NCI-H2196 treated with DMSO at 0.1 percent for 48 hours (cell line): ENCODE measurements around the gene GALK2.
"Not testable (repeated sequence)": the region's sequence is repeated elsewhere in the genome, so short reads cannot be mapped to it uniquely, and the experiment has no call there.

ENCODE experiments used
- DNase-seq: peaks from one replicate; lab custom pipeline; 2025; ENCODE audit not compliant: unreplicated experiment; lab: John Stamatoyannopoulos, UW

The GALK2 gene

DNA sequence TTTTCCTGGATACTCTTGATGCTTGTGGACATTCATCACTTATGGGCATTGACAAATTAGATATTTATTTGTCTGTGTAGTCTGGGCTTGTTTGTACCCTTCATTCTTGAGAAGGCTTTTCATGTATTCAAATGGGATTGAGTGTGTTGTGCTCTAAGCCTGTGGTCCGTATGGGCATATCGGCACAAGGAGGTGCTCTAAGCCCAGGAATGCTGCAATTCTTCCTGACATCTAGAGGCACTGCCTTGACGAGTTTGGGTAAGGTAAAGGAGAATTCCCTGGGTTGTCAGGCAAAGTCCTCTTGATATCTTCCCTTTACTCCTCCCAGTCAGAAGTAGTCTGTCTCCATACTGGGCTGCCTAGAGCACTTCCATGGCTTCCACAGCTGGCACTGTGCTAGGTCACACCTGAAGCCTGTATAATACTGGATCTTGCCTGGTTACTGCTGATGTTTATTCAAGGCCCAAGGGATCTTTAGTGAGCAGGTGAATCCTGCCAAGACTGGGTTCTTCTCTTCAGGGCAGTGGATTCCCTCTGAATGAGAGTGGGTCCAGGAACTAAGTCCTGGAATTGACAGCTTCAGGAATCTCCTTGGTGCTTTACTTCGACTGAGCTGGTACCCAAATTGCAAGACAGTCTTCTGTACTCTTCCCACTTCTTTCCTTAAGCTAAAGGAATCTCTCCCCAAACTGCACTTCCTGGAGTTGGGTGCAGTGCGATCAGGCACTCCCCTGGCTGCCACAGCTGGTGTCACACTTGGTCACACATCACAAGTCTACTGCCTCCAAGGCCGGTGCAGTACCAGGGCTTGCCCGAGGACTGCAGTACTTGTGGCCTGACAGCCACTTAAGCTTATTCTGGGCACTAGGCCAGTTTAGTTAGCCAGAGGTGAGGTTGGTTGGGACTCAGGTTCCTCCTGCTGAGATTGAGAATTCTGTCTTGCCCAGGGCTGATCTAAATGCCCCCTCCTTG, 46.0 kb downstream of the GALK2 start:
- DNase-seq: peak; percentile 27

DNA sequence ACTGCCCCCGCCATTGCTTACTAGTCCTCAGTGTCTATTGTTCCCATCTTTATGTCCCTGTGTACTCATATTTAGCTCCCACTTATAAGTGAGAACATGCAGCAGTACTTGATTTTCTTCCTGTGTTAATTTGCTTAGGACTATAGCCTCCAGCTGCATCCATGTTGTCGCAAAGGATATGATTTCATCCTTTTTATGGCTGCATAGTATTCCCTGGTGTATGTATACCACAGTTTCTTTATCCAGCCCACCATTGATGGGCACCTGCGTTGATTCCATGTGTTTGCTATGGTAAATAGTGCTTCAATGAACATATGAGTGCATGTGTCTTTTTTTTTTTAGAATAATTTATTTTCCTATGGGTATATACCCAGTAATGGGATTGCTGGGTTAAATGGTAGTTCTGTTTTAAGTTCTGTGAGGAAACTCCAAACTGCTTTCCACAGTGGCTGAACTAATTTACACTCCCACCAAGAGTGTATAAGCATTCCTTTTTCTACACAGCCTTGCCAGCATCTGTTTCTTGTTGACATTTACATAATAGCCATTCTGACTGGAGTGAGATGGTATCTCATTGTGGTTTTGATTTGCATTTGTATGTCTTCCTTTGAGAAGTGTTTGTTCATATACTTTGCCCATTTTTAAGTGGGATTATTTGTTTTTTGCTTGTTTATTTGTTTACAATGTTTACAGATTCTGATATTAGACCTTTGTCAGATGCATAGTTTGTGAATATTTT, 53.7 kb downstream of the GALK2 start:
- DNase-seq: no peak

DNA sequence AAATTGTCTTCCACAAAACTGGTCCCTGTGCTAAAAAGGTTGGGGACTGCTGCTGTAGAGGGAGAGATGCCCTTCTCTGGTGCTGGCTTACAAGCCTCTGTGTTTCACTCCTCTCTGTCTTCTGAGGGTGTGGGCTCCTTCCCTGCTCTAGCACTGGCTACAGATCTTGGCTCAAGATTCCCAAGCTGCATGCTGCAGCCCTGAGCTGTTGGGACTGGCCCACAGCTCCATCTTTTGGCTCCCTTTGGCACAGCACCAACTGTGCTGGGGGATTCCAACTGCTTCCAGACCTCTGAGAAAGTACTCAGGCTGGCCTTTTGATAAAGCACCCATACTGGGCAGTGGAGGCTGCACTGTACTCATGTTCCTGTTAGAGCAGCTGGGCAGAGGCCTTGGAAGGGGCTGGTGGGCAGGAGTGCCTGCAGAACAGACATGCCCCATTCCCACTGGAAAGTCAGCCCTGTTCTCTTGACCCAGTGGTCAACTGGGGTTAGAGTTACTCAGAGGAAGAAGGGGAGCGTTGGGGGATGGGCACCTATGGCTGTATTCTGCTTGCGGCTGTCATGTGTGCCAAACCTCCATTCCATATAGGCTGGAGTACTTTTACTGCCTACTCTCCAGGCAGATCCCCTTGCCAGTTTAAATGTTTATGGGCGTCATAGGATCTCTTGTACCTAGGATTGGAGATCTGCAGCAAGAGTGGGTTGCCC, 55.7 kb downstream of the GALK2 start:
- DNase-seq: no peak

DNA sequence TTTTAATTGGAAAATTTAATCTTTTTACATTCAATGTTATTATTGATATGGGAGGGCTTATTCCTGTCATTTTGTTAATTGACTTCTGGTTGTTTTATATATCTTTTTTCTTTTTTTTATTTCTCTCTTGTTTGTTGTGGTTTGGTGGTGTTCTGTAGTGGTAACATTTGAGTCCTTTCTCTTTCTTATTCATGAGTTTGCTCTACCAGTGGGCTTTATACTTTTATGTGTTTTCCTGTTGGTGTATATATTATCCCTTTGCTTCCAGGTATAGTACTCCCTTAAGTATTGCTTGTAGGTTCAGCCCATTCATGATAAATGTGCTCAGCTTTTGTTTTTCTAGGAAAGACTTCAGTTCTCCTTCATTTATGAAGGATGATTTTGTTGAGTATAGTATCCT, 57.6 kb downstream of the GALK2 start:
- DNase-seq: no peak

DNA sequence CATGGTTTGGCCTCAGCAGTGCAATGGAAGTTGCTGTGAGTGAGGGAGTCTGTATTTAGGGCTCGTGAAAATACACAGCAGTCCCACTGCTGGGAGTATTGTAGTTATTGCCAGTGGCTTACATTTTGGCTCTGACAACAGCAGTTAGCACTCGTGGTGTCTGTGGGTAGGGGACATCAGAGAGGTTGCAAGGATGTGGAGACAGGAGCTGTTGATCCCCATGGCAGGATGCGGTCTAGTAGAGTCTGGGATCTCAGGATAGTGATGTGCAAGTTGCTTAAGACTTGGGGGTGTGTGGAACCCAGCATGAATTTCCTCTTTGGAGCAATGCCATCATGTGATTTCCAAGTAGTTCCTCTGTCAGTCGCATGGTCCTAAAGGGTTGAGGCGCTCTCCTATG, 59.9 kb downstream of the GALK2 start:
- no peak for DNase-seq

DNA sequence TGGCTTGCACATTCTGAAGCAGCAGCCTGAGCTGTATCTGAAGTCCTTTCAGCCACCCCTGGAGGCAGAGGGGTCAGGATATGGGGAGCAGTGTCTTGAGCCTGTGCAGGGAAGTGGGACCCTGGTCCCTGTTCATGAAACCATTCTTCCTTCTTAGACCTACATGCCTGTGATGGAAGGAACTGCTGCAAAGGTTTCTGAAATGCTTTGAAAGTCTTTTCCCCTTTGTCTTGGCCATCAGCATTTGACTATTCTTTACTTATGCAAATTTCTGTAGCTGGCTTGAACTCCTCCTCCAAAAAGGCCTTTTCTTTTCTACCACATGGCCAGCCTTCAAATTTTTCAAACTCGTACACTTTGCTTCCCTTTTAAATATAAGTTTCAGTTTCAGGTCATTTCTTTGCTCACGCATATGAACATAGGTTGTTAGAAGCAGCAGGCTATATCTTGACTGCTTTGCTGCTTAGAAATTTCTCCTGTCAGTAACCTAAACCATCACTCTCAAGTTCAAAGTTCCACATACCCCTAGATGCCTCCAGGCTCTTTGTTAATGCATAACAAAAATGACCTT, 62.3 kb downstream of the GALK2 start:
- no peak for DNase-seq

DNA sequence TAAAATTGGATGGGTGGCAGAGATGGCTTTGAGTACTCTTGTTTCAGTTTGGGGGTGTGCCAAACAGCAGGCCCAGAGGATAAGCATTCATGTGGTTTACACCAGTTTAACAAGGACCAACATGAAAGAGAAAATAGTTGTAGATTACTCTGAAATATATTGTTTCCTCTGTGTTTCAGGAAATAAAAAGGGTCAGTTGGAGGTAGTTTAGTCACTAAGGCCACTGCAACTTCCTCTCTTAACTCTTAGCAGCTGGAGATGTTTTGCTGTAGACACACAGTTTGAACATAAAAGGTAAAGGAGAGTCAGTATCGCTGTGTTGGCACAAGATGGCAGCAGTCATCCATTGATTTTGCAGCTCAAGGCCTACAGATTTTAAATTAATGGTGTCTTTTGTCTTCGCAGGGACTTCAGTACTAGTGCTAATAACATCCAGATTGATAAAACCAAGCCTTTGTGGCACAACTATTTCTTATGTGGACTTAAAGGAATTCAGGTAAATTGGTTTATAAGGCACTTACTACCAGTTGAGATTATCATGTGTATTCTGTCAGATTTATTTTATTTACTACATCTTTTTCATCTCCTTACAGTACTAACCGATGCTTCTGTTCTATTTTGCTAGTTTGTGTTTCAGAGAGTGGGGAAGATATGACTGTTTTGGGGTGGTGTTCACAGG, 65.5 kb downstream of the GALK2 start:
- DNase-seq: peak; percentile 19

DNA sequence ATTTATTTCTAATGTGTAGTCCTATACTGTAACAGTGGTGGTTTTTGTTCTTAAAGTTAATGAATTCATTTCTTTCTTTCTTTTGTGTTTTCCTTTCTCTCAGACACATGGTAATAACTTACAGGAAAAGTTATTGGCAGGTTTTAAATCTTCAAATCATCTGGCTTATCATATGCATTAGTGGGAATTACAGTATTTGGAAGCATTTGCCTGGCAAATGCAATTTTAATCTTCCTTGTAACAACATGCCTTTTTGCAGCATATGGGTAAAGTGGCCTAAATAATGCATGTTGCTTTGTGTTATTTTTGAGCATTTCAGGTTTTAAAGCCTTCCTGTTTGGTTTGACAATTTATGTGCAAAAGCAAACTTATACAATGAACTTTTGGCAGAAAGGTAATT, 66.8 kb downstream of the GALK2 start:
- no peak for DNase-seq

DNA sequence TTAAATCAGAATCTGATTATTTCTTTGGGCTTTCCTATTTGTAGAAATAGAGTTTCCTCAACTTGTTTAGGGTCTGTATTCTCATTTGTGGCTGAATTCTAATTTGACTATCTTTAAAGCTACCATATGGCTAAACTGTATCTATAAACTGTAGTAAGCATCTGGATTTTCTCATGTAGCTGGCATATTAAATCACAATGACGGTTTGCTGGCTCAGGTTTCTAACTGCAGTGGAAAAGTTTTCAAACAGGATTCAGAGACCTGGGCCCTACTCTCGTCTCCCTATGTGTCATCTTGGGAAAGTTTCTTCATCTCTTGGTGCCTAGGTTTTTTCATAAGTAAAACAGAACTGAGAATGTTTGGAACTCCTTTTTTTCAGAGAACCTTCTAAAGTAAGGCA, 68.3 kb downstream of the GALK2 start:
- DNase-seq: no peak

DNA sequence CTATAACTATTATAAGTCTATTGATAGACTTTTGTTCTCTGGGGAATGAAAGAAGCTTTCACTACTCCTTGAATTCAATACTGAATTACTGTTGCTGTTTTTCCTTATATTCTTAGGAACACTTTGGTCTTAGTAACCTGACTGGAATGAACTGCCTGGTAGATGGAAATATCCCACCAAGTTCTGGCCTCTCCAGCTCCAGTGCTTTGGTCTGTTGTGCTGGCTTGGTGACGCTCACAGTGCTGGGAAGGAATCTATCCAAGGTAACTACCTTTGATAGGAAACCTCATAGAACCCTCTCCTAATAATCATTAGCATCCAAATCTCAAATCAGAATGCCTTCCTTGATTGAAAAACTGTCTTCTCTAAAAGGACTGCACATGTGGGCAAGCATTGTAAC, 69.1 kb downstream of the GALK2 start:
- no peak for DNase-seq

DNA sequence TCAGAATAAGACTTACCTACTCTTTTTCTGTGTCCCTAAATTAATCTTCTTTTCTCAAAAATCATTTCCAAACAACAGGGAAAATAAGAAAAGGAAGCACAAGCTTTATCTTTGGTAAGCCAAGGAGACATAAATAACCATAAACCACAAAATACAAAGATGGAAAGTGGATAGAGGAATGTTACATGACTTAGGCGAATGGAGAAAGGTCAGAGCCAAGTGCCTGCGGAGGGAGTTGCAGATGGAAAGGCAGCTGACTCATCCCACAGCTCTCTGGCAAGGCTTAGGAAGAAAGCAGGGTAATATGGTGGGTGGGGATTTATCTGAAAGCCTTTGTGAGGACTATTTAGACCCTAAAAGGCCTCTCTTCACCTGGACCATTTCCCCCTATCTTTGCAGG, 72.8 kb downstream of the GALK2 start:
- no peak for DNase-seq

DNA sequence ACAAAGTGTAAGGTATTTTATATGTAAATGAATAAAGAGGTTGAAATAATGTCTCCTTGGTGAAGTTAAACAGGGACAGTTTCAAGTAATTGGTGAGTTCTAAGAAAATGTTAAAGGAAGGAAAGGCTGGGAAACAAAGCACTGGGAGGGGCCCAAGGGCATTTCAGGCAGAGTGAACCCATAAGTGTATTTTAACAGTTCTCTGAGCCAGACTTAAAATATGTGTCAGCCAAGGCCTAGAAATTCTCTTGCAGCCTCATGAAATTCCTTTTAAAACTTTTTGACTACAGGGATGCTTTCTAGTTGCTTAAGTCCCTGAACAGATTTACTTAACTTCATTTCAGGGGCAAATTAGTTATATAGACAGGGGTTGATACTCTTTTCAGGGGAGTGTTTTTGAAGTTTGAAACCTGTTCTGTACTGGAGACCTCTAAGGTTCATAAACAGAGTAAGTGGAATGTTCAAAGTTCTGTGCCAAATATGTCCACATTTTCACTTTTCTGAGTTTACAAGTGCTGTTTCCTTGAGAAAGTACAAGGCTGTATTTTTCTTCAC, 77.6 kb downstream of the GALK2 start:
- DNase-seq: no peak

DNA sequence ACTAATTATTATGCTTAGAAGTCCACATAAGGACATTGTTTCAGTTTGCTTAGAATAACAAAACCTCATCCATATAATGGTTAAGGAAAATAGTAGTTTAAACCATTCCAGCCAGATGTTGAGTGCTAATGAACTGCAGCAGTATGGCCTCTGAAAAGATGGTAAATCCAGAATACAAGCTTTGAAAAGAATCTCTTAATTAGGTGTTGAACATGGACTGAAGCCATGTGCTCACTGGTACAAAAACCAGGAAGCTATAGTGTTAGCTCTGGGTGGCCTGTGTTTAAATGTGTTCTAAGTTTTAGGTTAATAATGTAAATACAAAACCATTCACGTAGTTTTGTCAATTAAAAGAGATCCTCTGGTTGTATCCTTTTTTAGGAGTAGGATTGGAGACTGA, 78.2 kb downstream of the GALK2 start:
- no peak for DNase-seq

DNA sequence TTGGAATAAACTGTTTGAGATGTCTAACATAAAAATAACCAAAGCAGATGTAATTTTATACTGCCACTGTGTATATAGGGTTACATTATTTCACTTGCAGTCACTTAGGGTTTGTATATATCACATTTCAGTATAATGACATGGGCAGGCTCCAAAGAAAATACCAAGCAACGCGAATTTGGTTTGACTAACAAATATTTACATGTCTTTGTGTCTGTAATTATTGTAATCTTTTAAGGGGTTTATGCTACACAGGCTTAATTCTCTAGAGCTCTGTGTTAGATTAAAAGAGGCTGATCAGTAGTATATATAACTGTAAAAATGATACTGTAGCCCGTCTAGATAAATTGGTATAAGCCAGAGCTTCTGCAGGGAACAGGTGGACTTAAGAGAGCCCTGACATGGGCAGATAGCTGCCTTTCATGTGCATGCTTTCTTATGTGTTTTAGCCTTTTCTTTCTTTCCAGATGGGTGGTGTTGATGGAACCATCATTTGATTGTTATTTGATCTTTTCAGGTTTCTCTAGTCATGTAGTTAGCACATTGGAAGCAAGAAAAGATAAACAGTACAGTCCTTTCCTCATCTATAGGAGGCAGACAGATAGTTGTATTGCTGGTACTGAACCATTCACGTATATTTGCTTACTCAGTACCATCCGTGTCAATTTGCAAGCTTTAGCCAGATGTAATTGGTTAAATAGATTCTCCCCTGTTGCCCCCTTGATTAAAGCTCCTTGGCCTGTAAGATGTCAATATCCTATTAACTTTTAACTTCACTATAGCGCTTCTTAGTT, 86.1 kb downstream of the GALK2 start:
- DNase-seq: peak; percentile 1

DNA sequence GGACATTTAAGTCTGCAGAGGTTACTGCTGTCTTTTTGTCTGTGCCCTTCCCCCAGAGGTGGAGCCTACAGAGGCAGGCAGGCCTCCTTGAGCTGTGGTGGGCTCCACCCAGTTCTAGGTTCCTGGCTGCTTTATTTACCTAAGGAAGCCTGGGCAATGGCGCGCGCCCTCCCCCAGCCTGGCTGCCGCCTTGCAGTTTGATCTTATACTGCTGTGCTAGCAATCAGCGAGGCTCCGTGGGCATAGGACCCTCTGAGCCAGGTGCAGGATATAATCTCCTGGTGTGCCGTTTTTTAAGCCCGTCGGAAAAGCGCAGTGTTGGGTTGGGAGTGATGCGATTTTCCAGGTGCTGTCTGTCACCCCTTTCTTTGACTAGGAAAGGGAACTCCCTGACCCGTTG, 95.1 kb downstream of the GALK2 start:
- not testable (repeated sequence) for DNase-seq

DNA sequence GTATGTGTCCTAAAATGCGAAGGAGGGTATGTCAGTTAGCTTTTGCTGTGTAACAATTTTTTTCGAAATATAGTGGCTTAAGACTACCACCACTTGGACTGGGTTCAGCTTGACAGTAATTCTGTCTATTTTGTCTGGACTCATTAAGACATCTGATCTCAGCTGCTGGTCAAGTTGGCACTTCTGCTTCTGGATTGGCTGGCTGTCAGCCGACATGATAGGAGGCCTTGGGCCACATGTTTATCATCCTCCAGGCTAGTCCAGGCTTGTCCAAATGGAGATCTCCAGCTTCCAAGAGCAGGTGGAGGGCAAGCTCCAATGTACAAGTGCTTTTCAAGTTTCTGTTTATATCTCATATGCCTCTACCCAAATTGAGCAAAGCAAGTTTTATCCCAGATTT, 95.9 kb downstream of the GALK2 start:
- peak; percentile 7 for DNase-seq

DNA sequence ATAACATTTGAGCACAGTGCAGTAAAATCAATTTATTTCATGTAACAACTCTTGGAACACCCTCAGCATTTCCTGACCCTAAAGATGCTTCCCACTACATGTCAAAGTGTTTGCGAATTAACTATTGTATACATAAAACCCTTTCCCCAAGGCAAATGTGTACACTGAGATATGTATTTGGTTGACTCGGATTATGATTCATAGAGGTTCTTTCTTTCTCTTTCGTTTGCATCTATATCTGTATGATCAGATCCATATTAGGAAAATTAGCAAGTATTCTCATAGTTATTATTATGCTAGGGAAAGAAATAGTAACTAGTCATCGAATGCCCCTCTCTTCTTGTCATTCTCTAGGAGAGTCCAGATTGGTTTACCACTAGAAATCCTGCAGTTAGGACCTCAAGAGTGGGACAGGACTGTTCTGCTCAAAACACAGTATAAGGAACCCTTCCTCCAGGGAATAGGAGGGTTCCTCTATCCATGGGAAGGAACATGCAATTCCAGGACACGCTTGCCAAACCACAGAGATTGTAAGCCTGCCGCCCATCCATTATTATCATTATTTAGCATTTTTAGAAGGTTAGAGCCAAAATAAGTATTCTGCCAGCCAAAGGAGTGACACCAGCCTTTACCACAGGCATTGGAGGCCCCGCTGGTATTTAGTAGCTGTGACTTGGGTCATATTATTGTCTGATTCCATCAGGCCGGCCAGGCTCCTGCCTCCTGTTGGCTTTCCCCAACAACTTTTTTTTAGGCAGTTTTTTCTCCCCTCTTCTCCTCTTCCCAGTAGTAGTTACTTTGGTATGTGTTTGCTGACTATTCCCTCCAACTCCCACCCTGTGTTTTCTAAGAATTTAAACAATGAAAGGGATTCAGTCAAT, 100.7 kb downstream of the GALK2 start:
- no peak for DNase-seq

DNA sequence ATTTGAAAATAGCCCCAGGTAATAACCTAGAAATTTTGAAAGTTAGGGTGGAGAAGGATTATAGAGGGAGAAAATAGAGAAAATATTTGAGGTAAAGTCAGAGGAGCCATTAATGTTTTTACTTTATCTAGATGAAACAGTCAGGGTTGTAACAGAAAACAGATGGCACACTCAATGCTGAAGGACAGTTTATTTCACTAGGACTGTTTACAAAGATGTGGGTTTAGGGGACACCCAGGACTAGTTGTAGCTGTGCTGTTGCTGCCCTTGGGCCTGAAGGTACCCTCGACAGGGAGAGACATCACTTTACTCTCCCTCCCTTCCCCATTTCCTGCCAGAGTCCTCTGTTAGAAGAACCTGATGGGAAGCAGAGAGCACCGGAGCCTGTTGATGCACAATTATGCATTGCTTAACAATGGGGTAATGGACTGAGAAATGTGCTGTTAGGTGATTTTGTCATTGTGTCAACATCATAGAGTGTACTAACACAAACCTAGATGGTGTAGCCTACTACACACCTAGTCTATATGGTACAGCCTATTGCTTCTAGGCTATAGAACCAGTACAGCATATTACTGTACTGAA, 103.8 kb downstream of the GALK2 start:
- no peak for DNase-seq
